Spleen (tissue), 7 donors: ENCODE measurements around the gene USP15.

Experiments used
- CTCF ChIP-seq, 11 experiments: fragments of 200-600 bp in 7 of 11; fragments of 450-650 bp in 4 of 11; sonication (generic) in 4 of 11; IDR thresholded peaks in 8 of 11; conservative IDR thresholded peaks in 3 of 11; 1 replicate in 7 of 11; 2 replicates in 4 of 11; pipeline versions ENCODE4 v1.4.0 to v1.8.0; 2016 to 2021; ENCODE audit warnings: antibody characterized with exemption in 11 of 11, inconsistent platforms in 4 of 11, mild to moderate bottlenecking in 1 of 11
- POLR2A ChIP-seq, 3 donors: fragments of 450-650 bp; IDR thresholded peaks; one replicate each; pipeline ENCODE4 v1.5.1; 2017; ENCODE audit warnings: antibody characterized with exemption in 3 of 3, mild to moderate bottlenecking in 1 of 3
- POLR2AphosphoS5 ChIP-seq, 3 donors: sonication (generic); formaldehyde crosslinking; IDR thresholded peaks; one replicate each; pipeline ENCODE4 v1.5.1; 2017; ENCODE audit warnings: antibody characterized with exemption in 3 of 3
- donor health status: DM: no; HTN: no; CAD: no; lungs with moderate emphysema.
- donor health status: DM: no; HTN: no; CAD: no.
- donor health status: DM: no; HTN: no; CAD: no.

- TF ChIP-seq CTCF (IDR thresholded peaks at IDR 0.05 in 8 of 11, conservative IDR thresholded peaks at IDR 0.05 in 3 of 11) (no peak), POLR2A (IDR thresholded peaks at IDR 0.05) (no peak), POLR2AphosphoS5 (IDR thresholded peaks at IDR 0.05) (no peak)
Observed at GRCh38 chr12:62221107-62221506, 39.1 kb upstream of the USP15 start.
